GM18907 (cell line): ENCODE results near the gene PTPRN2.
"Not testable (repeated sequence)": the region's sequence is repeated elsewhere in the genome, so short reads cannot be mapped to it uniquely, and the experiment has no call there.

Source experiments
- ATAC-seq: cut with Tn5 transposase; IDR thresholded peaks from one replicate; pipeline ENCODE4 v1.9.1; 2021; ENCODE audit warnings: mild to moderate bottlenecking, moderate library complexity; ENCODE audit not compliant: unreplicated experiment

Gene PTPRN2

DNA sequence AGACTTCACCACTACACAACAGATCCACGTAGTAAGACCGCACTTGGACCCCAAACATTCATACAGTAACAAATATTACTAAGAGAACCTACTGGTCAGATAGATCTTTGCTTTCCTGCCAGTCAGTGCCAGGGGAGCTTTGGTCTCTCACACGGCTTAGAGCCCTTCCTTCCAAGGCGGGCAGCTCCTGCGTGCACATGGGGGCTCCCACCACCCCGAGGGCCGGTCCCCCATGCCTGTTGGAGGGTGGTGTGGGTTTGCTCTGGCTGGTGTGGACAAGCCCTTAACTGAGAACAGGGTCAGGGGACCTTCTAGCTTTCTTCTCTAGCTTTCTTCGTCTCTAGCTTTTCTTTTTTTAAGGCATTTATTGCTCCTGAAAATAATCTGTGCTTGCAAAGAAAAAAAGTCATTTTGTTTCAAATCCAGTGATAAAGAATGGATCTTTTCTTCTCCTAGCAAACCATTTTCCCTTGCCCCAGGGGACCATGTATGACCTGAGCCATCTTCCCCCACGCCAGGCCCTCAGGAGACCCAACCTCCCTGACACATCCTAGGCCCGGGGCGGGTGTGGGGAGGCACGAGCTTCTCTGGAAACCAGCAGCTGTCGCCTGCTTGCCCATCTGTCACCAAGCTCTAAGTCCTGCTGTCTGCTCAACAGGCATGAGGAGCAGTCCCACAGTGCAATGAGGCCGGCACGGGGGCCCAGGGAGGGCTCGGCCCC, 591.1 kb downstream of the PTPRN2 start:
- ATAC-seq = no peak

DNA sequence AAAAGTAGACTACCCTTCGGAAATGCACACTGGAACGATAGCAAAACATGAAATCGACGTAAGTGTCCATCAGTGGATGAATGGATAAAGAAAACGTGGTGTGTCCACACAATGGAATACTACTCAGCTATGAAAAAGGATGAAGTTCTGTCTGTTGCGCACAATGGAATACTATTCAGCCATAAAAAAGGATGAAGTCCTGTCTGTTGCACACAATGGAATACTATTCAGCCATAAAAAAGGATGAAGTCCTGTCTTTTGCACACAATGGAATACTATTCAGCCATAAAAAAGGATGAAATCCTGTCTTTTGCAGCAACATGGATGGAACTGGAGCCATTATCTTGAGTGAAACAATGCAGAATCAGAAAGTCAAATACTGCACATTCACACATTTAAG, 591.8 kb downstream of the PTPRN2 start:
- ATAC-seq = no peak

DNA sequence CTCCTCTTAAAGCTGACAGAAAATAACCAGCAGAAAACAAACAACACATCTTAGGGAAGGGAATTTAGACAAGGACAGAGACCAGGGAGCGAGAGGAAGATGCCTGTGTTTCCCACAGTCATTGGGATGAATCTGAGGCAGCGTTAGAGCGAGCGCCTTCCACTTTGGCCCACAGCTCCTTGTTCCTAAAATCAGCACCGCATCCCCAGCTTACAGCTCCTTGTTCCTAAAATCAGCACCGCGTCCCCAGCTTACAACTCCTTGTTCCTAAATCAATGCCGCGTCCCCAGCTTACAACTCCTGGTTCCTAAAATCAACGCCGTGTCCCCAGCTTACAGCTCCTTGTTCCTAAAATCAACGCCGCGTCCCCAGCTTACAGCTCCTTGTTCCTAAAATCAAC, 593.3 kb downstream of the PTPRN2 start:
- ATAC-seq = no peak

DNA sequence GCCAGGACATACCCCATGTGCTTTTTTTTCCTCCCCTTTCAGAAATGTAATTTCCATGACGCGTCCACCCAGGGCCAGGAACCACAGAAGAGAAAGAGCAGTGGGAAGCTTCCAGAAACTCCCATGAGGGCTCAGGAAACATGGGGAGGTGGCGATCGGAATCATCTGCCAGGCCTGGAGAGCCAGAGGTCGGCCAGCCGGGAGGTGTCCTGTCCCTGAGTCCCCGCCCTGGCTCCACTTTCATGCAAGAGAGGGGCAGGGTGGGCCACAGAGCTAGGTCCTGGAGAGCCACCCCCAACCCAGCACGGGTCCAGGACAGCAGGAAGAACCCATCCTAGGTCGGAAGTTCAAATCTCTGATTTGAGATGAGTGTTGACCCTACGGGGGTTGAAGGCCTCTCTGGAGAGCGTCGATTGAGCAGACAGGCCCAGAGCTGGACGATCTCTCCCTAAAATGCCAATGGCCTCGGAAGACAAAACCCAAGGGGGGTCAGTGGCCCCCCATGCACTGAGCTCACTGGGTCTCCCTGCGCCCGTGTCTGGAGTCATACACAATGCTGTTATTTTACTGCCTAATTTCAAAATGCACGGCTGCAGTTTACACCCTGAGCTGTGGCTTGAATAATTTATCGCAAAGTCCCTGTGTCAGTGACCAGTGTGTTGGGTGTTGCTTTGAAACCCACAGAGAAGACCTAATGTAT, 594.1 kb downstream of the PTPRN2 start:
- ATAC-seq = no peak

DNA sequence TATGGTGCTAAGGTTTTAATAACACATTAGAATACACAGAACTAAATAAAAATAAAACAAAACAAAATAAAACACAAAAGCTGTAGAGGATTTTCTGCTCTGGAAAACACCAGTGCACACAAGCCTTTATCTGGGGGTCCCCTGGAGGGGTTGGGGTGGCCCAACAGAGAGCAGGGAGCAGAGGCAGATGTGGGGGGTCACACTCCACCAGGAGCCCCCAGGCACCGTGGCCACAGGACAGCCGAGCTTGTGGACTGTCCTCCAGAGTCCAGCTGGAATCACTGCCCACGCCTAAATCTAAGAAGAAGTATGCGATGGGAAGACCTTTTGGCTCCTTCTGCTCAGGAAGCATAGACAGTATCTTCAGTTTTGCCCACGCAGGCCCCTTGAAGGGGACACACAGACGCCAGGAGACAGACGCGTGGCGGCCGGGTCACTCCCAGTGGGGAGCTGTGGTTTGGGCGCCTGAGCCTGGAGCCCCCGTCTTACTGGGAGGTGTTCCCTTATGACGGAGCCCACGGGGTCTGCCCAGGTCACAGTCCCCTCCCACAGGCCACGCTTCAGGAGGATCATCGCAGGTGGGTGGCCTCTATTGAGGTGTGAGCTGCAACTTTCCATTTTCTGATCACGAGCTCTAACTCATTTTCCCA, 595.0 kb downstream of the PTPRN2 start:
- ATAC-seq = no peak

- no peak for ATAC-seq
Observed at GRCh38 chr7:157991761-157992160, 595.9 kb downstream of the PTPRN2 start.

GRCh38 chr7:157991351-157991750, 596.3 kb downstream of the PTPRN2 start:
- ATAC-seq = no peak

DNA sequence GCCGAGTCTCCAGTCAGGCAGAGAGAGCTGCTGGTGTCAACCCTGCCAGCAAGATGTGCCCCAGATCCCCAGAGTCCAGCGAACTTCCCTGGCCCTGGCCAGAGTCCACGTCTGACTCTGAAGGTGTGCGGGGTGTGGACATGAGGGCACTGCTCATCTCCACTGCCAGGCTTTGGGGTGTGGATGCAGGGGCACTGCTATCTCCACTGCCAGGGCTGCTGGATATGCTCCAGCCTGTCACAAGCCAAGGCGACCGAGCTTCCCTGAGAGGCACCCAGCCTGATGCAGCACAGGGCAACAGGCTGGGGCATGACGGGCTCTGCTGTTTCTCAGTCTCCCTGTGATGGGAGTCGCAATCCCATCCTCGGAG, 596.8 kb downstream of the PTPRN2 start:
- no peak for ATAC-seq

- ATAC-seq = no peak
Observed at GRCh38 chr7:157990226-157990880, 597.3 kb downstream of the PTPRN2 start.

DNA sequence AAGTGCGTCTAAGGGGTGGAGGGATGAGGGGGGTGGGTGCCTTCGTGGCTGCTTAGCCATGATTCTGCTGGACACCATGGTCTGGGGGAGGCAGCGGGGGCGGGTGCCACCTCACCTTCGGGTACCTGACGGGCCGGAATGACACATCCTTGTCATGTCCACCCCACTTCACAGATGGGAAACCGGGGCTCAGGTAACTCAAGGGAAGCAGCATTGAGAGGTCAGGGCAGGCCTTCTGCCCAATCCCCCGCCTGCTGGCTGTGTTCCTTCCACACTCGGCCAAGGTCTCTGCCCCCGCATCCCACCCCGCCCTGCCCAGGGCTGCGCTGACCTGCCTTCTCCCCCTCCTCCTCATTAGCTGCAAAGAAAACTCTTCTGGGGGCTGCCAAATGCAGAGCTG, 598.0 kb downstream of the PTPRN2 start:
- no peak for ATAC-seq

DNA sequence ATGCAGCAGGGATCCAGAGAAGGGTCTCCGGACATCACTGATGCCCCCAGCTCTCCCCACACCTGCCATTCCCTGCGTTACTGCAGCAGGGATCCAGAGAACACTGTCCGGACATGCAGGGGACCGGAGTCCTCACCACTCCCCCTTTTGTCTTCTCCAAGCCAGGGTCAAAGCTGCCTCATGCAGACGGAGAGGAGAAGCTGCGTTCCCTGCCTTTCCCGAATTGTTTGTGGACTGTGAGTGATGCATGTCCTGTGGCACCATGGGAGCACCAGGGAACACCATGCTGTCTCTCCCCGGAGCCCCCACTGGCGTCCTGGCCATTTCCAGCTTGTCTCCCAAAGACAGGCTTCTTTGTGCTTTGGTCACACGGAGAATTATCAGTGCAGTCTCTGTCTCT, 599.7 kb downstream of the PTPRN2 start:
- no peak for ATAC-seq

DNA sequence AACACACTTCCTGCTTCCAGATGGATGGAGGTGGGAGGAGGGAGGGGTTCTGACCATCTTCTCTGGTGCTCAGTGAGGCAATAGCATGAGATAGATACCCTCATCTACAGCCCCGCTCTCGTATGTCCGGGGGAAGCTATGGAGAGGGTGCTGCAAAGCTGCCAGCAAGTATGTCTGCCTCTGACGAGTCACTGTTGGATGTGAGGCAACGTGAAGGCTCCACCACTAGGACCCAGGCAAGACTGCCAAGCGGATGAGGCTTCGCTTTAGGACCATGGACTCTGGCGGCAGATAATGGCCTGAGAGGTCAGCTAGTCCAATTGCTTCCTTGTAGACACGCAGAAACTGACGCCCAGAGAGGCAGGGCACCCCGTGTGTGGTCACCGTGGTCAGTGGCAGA, 601.6 kb downstream of the PTPRN2 start:
- no peak for ATAC-seq

DNA sequence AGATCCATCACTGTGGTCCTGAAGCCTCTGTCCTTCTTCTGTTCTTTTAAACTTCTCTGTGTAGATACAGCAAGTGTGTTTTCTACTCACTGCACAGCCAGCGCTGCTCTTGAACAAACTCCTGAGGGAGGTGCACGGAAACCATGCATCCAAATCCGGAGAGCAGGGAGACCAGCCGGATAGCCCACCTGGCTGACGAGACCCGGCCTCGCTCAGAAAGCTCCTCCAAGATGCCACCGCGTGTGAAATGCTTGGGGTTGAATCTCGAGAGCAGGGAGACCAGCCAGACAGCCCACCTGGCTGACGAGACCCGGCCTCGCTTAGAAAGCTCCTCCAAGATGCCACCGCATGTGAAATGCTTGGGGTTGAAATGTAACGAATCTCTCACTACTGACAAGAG, 602.0 kb downstream of the PTPRN2 start:
- no peak for ATAC-seq

- ATAC-seq = no peak
Observed at GRCh38 chr7:157984423-157985163, 603.0 kb downstream of the PTPRN2 start.

- ATAC-seq = no peak
Observed at GRCh38 chr7:157983502-157984422, 603.9 kb downstream of the PTPRN2 start.

DNA sequence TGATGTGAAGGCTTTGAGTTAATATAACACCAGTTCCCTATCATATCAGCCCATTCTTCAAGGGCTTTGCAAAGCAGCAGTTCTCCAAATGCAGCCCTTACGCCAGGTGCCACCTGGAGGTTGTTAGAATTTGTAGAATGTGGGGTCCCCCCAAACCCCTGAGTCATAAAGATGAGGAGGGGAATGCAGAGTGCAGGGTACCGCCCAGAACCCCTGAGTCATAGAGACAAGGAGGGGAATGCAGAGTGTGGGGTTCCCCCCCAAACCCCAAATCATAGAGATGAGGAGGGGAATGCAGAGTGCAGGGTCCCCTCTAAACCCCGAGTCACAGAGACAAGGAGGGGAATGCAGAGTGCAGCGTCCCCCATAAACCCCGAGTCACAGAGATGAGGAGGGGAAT, 605.8 kb downstream of the PTPRN2 start:
- ATAC-seq = no peak

- ATAC-seq = no peak
Observed at GRCh38 chr7:157980774-157981173, 606.8 kb downstream of the PTPRN2 start.

- not testable (repeated sequence) for ATAC-seq
Observed at GRCh38 chr7:157980341-157980731, 607.3 kb downstream of the PTPRN2 start.

DNA sequence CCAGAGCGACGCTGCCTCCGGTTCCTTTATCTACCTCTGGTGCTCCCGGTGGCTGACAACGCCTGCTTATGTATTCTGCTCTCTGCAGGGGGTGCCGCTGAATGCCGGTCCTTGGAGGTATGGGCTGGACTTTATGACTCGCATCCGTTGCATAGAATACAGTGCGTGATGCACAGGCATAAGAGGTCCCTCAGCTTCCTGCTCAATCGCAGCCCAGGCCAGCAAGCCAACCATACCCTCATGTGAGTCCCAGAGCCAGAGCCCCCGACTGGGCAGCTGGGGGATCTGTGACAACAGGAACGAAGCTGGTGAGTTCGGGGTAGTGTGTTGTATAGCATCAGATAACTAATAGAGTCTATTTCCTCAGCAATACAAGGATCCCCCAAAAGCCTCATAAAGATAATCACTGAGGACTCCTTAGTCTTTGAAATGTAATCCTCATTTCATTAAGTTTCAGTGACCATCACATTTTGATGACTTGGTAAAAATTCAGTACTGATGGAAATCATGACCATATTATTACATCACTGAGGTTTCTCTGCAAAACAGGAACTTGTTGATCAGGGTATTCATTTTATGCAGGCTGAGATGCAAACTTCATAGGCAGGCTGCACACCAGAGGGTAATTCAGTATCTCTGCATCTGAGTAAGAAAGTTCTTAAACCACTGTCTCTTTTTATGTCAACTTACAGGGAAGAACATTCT, 607.8 kb downstream of the PTPRN2 start:
- ATAC-seq = no peak
